ENCODE measurements around the gene RAB20.
"Not testable (repeated sequence)": the region's sequence is repeated elsewhere in the genome, so short reads cannot be mapped to it uniquely, and the experiment has no call there.

The RAB20 gene

DNA sequence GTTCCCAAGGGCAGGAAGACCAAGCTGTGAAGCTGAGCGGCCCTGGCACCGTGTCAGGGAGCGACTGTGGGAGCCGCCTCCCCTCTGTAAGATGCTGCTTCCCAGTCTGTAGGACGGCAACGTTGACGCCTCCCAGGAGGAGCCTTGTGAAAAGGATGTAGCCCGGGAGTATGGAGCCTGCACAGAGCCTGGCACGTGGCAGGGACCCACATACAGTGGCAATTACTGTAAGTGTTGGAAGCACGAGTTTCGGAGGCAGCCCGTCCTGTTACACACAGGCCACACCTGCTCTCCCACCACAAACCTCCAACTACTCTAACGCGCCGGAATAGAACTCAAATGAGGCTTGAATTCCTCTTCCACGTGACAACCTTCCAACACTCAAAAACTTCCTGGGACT lies 6.6 kb downstream of the RAB20 start:
- no peak for DNase-seq (ENCODE audit: low read depth in 2 of 2)

DNA sequence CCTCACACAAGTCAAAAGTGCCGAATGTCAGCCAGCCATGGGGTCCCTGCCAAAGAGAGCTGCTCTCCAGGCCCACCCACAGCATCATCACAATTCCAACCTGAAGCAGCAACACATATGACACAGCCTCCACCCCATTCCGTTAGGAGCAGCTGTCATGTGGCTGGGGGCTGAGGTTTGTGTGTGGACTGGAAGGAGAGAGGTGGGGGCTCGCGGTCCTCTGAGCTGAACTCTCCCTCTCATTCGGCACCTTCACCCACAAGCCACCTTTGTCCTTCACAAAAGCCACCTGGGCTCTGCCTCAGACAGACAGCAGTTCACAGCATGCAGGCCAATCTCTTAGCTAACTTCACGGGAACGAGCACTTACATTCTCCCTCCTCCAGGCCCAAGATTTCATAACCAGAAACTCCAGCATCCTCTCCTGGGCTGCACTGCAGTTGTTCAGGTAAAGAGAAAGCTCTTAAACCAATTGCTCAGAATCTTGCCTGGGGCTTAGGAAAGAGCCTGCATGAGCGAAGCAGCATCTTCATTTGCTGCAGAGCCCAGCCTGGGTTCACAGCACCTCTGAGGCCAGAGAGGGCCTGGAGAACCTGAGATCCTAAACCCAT lies 7.2 kb downstream of the RAB20 start:
- DNase-seq (ENCODE audit: low read depth in 2 of 2): no peak

DNA sequence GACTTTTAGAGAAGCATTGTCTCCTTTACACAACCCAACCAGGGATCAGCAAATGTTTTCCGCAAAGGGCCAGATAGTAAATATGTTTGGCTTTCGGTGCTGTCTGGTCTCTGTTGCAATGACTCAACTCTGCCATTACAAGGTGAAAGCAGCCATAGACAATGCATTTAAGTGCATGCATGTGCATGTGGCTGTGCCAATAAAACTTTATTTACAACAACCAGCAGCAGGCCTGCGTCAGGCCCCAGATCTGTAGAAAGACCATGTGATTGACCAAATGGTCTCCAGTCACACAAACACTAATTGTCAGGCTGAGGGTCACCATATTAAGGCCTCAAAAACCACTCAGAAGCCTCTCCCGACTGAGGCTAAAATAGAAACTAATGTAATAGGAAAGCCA lies 8.1 kb downstream of the RAB20 start:
- no peak for DNase-seq (ENCODE audit: low read depth in 2 of 2)

DNA sequence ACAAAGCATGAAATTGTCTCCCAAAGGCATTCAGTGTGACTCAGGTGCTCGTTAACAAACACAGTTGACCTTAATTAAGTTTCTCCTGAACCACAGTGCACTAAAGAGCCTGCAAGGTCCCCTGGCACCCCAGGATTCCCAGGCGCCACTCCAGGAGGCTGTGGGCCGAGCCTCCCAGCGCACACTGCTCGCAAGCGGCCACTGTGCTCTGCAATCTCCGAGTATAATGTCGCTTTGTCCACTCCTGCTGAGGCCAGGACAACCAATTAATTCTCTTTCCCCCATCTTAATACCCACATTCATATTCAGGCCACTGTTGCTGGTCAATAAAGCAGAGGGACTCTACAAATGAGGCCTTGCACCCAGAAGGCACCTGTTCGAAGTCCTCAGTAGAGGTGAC lies 8.8 kb downstream of the RAB20 start:
- no peak for DNase-seq (ENCODE audit: low read depth in 2 of 2)

DNA sequence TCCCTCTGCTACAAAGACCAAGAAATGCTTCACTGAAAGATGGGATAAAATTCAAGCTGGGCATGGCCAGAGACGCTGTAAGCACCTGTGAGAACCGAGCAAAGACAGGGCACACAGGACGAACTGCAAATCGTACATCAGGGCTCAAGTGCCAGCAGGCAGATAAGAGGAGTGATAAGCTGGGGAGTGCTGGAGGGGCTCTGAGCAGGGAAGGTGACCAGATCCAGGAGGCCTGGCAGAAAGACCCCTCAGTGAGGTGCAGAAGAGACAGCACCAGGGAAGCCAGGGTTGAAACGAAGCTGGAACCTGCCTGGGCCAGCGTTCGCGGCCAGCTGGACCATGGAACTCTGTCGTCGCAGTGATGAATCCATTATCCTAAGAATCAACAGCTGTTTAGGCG lies 10.2 kb downstream of the RAB20 start:
- no peak for DNase-seq (ENCODE audit: low read depth in 2 of 2)

DNA sequence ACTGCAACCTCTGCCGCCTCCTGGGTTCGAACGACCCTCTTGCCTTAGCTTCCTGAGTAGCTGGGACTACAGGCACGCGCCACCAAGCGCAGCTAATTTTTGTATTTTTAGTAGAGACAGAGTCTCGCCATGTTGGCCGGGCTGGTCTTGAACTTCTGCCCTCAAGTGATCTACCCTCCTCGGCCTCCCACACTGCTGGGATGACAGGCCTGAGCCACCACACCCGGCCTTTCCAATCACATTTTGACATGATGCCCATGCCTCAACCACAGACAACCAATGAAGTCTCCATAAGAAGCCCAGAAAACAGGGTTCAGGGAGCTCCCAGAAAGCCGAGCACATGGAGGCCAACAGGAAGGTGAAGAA lies 11.7 kb downstream of the RAB20 start:
- no peak for DNase-seq (ENCODE audit: low read depth in 2 of 2)

DNA sequence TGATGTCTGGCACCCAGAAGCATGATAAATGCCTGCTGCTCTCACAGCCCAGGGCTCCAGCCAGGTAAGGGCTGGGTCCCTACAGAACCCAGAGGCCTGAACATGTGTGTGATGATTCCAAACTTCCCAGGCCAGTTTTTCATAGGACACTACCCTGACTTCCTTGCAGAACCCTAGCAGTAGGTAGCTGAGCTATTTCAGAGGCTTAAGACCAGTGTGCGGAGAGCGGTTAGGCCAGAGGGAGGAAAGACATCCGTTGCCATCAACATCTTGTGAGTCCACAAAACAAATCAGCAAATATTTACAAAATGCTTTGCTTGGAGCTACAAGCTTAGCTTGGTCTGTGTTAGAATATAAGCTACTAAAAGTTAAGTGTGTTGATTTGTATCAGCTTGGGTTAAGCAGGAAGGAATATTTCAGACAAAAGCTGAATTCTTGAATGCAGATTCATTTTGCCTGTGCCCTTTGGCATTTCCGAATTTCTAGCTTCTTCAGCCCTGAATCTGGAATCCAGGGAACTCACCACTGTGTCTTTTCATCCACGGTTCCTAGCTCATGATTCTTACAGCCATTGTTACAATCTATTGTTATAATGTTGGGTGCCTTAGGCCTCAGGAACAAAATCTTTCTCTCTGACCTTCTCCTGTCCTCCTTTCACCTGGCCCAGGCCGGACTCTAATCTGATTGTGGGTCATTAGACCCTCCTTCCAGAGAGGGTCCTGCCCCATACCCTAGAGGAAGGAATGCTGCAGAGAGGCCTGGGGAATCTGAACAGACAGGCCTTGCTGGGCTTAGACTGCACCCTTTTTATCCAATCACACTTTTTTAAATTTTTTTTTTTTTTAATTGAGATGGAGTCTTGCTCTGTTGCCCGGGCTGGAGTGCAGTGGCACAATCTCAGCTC lies 12.4 kb downstream of the RAB20 start:
- no peak for DNase-seq (ENCODE audit: low read depth in 2 of 2)

DNA sequence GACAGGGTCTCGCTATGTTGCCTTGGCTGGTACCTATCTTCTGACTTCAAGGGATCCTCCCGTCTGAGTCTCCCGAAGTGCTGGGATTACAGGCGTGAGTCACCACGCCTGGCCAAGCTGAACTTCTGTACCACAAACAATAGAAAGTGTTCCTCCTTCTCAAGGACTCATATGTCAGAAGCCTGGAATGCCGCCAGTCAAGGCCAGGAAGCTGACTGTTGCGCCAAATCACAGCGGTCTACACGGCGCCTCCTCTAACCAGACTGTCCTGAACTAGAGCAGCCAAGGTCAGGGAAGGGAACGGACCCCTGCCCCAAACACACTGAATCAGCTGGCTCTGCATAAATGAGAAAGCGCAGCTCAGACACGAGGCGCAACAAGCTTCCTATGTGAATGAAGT lies 14.6 kb downstream of the RAB20 start:
- DNase-seq (ENCODE audit: low read depth in 2 of 2): no peak

DNA sequence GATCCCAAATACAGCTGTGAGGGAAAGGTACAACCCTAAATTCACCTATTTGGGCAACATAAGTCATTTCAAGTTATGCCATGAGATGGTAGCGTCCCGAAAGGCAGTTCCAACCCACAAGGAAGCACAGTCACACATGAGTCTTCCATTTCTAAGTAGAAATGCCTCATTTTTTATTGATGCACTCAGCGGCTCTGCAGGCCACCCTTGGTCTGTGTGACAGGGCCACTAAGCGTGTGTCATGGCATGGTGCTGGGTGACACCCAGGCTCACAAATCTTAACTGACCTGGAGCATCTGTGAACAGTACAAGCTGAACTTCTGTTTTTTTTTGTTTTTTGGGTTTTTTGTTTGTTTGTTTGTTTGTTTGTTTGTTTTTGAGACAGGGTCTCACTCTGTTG lies 15.1 kb downstream of the RAB20 start:
- DNase-seq (ENCODE audit: low read depth in 2 of 2): no peak

DNA sequence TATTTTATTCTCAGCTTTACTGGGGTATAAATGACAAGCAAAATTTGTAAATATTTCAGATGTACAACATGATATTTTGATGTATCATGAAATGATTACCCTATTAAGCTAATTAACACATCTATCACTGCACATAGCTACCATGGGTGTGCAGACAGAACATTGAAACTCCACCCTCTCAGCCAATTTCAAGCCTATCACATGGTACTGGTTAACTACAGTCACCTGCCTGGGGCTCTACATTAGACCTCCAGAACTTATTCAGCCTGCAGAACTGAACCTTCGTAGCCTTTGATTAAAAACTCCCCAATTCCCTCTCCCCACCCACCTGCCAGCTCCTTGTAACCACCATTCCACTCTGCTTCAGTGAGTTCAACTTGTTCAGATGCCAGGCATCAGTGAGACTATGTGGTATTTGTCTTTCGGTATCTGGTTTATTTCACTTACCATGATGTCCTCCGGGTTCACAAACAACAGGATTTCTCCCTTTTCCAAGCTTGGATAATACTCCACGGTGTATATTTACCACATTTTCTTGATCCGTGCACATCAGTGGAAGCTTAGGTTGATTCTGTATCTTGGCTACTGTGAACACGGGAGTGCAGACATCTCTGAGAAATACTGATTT lies 19.2 kb downstream of the RAB20 start:
- no peak for DNase-seq (ENCODE audit: low read depth in 2 of 2)

DNA sequence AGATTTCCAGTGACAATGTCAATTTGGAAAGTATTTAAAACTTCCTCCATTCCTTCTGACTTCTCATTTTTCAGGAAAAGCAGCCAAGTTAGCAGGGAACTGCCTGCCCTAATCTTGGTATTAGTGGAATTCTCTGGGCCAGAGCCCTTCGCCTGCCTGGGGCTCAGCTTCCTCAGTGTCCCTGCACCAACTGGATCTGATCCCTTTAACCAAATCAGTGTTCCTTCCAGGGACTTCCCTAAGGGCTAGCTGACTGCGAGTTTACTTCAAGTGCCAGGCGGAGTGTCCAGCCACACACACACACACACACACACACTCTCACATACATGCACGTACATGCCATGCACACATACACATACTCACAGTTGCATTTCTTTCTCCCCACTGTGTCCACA lies 20.0 kb downstream of the RAB20 start:
- DNase-seq (ENCODE audit: low read depth in 2 of 2): no peak

DNA sequence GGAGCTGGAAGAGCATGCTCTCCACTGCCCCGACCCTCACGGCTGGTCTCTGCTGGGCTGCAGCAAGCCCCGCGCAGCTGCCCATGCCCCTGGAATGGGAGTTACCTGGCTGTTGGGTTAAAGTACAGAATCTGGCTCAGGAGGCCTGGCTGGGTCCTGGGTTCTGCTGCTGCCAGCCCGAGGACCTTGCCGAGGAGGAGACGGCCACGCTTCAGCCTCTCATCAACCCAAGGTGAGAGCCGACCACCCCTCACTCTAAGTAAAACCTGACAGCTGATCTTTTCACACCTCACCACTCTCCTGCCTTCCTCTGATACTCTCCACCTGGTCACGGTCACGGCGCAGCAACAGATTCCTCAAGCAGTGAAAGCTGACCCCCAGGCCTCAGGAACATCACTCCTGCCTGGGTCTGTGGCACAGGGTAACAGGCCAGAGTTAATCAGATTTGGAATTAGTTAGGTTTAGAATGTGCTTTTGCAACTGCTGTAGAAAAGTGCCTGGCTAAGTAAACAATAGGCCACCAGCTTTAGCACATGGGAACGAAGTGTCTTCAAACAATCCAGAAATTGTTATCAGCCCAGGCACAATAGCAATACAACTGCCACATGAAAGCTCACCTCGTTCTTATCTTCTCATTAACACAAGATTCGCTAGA lies 20.5 kb downstream of the RAB20 start:
- no peak for DNase-seq (ENCODE audit: low read depth in 2 of 2)

DNA sequence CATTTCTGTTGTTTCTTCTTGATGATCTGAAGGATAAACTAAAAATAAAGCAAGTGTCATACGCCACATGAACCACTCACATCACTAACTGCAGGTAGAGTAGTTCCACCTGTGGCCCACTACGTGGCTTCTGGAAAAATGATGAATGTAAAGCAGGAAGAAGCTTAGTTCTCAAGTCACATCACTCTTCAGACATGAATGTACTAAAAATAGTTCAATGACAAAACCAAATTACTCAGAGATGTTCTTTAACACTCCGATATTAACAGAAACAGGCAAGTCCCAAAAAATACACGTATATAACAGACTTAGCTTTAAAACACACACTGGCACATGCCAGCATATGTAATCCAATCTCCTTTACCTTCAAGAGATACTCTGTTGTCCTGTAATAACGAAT lies 21.6 kb downstream of the RAB20 start:
- no peak for DNase-seq (ENCODE audit: low read depth in 2 of 2)

DNA sequence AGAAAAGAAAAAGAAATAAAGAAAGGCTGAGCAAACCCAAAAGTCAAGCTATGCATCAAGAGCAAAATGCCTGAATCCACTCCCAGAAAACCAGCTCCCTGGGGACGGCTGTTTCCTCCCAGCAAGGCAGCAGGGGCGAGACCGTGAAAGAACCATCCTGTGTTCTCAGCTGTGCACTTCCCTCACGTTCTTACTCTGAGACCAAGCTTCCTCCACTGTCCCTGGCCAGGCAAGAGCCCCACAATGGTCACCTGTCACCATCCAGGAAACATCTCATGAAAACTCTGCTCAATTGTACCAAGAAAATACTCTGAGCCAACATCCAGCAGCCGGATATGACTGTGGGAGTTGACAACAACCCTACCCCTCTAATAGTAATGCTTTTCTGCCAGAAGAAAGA lies 22.9 kb downstream of the RAB20 start:
- no peak for DNase-seq (ENCODE audit: low read depth in 2 of 2)

DNA sequence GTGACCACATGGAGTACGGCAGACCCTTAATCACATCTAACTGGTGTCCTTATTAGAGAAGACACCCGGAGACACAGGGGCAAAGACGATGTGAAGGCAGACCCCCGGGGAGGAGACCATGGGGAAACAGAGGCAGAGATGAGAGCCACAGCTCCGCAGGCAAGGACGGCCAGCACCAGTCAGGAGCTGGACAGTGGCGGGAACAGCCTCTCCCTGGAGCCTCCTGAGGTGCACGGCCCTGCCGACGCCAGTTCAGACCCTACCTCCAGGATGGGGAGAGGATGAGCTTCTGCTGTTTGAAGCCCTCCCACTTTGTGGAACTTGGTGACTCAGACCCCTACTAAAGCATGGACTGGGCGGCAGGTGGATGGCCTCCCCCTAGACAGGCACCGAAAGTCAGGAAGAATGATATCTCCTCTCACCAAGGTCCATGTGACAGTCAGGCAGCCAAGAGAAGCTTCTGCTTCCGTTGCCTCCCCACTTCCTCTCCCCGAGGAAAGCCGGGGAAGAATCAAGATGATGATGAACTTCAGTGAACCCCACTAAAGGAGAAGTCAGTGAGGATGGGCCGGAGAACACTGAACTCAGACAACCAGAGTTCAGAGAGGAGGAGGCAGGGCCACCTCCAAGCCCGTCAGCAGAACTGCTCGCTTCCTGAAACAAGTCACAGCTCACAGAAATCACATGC lies 25.4 kb downstream of the RAB20 start:
- no peak for DNase-seq (ENCODE audit: low read depth in 2 of 2)

DNA sequence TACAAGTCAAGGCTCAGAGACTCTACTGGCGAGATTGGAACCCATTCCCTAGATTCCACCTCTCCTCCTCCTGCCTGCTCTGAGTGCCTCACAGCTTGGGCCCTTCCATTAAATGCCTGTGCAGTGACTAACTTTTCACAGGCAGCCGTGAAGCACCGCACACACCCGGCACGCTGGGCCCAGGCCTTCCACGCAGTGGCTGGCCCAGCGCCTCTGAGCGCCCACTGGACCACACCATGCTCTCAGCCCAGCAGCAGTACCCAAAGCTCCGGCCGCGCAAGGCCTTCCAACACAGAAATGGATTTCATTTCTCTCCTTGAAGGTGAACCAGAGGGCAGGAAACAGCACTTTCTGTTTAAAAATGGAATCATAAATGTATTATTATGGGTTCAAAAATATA lies 26.0 kb downstream of the RAB20 start:
- no peak for DNase-seq (ENCODE audit: low read depth in 2 of 2)

DNA sequence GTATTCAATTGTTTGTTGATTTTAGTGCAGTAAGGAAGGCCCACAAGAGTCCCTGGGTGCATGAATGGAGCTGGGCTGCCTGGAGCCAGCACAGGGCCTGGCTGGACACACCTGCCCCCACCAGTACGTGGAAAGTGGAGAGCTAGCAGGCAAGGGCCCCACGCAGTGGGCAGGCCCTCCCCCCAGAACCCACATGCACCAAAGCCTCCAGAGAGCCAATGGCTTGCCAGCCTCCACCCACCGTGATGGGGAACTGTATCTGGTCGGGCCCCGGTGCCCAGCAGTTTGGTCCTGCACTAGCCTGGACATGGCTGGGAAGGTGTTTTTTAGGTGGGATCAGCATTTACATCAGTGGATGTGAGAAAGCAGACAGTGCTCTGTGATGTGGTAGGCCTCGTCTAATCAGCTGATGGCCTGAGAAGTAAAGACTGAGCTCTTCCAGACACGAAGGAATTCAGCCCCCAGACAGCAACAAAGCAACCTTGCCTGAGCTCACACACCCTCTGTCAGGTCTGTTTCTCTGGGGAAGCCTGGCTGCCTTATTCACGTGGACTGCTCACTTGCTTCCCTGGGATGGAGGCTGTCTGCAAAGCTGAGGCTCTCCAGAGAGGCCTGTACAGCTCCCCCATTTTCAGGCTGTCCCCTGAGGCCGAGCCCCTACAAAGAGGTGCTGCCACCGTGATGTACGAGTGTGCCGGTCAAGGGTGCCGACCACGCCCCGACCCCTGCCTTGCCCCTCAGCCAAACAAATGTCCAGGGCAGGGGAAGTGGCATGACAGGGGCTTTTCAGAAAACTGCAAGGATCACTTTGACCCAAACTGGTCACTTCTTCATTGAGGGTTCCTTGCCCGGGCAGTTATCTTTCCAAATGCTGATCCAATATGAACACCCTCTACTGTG lies 27.5 kb downstream of the RAB20 start:
- DNase-seq (ENCODE audit: low read depth in 2 of 2): no peak

DNA sequence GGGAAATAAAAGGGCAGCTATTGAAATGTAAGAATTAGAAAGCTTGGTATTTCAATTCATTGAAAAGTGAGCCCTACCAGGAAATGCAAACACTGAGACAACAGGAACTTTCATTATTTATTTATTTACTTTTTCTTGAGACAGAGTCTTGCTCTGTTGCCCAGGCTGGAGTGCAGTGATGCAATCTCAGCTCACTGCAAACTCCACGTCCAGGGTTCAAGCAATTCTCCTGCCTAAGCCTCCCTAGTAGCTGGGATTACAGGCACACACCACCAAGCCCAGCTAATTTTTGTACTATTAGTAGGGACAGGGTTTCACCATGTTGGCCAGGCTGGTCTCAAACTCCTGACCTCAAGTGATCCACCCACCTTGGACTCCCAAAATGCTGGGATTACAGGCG lies 29.3 kb downstream of the RAB20 start:
- DNase-seq (ENCODE audit: low read depth in 2 of 2): not testable (repeated sequence)

DNA sequence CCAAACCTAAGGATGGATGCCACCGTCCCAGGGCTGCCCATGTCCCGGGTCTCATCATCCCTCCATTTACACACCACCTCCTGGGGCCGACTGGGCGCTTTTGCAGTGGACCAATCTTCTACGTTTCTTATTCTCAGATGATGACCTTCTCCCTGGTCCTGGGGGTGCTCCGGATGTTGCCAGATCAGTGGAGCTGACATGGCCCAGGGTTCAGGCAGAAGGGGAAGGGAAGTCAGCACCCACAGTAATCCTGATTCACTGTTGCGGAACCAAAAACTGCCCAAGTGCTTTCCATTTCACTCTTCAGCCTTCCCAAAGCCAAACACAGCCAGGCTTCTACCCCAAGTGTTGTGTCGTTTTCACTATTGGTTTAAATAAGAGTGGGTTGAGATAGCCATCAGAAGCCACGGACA lies 29.8 kb downstream of the RAB20 start:
- DNase-seq (ENCODE audit: low read depth in 2 of 2): no peak

DNA sequence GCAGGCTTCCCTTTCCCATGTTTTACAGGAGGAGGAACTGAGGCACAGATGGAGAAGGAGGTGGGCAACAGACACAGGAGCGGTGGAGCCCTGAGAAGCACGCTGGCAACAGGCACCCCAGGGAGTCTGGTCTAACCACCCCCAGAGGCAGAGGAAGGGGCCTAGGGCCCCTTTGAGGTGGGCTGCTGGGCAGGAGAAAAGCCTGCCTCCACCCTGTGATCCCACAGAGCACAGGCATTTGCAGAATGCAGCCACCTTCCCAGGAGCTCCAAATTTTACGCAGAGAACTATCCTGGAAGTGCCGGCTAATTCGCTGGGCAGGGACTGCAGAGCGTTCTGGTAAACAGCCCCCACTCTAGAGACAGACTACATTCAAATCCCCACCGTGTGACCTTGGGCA lies 30.4 kb downstream of the RAB20 start:
- DNase-seq (ENCODE audit: low read depth in 2 of 2): no peak
